ENCODE measurements around the gene PTPRN2.
A peak's percentile ranks its signal among the peaks of the same experiment; 100 is the strongest.

PTPRN2 gene

DNA sequence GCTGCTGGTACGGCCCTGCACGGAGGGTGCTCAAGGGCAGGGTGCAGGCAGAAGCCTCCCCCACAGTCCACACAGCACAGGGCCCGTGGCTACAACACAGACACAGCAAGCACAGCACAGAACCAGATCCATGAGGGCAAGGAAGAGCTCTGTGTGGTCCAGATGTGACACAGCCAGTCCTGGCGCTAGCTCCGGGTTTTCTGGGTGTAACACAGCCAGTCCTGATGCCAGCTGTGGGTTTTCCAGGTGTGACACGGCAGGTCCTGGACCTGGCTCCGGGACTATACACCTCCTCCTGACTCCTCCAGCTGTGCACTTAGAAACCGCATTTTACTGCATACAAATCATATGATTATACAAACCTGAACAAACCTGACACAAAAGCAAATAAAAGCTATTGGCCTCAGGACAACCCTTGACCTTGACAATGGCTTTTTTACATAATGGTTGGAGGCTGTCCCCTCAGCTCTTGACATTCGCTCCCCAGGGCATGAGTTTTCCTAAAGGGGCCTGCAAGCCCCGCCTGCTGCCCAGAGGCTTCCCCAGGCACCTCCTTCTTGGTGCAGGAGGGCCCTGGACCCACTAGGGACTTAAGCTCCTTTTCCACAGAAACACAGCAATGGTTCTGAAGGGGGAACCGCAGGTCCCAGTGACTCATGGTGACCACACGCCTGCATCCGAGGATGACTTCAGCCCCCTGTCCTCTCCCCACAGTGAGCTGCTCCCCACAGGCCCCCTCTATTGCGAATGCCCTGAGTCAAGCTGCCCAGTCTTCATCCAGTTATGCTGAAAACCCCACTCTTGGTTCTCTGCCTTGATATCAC lies 209.6 kb downstream of the PTPRN2 start:
- TF ChIP-seq GATA3 (IDR thresholded peaks at IDR 0.05; ENCODE audit: low read depth, low read length) (no peak), GATA2 (IDR thresholded peaks at IDR 0.05; ENCODE audit: low read depth, low read length) (no peak)

- TF ChIP-seq GATA2 (IDR thresholded peaks at IDR 0.05; ENCODE audit: low read depth, low read length) = no peak
- no peak for TF ChIP-seq GATA3 (IDR thresholded peaks at IDR 0.05; ENCODE audit: low read depth, low read length)
These were observed 212.6 kb downstream of the PTPRN2 start for GRCh38 chr7:158375034-158375433.

GRCh38 chr7:158374586-158374985 lies 213.0 kb downstream of the PTPRN2 start:
- TF ChIP-seq GATA3 (IDR thresholded peaks at IDR 0.05; ENCODE audit: low read depth, low read length) = no peak
- no peak for TF ChIP-seq GATA2 (IDR thresholded peaks at IDR 0.05; ENCODE audit: low read depth, low read length)

DNA sequence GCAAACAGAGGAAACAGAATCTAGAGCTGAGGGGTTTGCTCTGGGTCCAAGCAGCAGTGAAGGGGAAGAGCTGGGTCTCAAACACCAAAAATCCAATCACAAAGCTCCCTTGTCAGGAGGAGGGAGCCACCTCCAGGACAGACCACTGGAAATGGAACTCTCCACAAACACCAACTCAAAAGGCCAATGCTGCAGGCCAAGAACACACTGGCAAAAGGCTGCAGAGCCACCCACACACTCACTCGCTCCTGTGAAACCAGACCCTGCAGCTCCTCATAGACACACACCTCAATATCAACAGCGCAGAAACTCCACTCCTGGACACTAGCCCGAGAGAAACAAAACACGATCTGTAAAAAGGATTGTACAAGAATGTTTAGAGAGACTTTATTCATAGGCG lies 213.5 kb downstream of the PTPRN2 start:
- TF ChIP-seq GATA3 (IDR thresholded peaks at IDR 0.05; ENCODE audit: low read depth, low read length) (no peak), GATA2 (IDR thresholded peaks at IDR 0.05; ENCODE audit: low read depth, low read length) (no peak)

- TF ChIP-seq GATA3 (IDR thresholded peaks at IDR 0.05; ENCODE audit: low read depth, low read length) = no peak
- TF ChIP-seq GATA2 (IDR thresholded peaks at IDR 0.05; ENCODE audit: low read depth, low read length) = no peak
These were observed 214.0 kb downstream of the PTPRN2 start for GRCh38 chr7:158373476-158374133.

DNA sequence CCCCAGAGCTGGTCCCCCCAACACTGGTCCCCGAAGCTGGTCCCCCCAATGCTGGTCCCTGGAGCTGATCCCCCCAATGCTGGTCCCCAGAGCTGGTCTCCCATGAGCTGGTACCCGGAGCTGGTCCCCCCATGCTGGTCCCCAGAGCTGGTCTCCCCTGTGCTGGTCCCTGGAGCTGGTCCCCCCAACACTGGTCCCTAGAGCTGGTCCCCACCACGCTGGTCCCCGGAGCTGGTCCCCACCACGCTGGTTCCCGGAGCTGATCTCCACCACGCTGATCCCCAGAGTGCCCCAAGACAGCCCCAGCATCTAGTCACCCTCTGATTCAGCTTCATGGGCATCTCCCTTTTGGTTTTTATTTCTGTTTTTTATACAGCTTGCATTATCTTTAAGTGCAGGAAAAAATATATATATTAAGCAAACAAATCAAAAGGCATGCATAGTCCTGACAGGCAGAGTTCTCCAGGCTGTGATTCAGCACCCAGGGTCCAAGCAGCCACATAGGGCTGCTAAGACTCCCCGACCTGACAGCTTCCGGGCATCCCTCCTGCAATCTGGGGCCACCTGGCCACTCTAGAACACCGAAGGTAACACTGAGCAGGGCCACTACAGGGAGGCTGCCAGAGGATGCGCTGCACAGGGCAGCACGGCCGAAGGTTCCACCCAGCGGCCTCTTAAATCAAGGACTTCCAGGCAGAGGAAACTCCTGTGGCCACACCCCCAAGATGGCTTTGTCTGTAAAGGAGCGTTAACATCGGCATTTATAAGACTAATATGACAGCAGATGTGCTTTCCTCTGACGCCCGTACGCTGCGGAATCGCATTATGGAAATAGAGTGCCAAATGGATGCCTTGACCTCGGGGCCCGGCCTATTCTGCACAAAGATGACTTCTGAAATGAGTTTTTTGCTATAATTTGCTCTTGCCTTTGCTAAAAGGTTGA lies 215.0 kb downstream of the PTPRN2 start:
- TF ChIP-seq GATA3 (IDR thresholded peaks at IDR 0.05; ENCODE audit: low read depth, low read length) = no peak
- TF ChIP-seq GATA2 (IDR thresholded peaks at IDR 0.05; ENCODE audit: low read depth, low read length) = no peak

DNA sequence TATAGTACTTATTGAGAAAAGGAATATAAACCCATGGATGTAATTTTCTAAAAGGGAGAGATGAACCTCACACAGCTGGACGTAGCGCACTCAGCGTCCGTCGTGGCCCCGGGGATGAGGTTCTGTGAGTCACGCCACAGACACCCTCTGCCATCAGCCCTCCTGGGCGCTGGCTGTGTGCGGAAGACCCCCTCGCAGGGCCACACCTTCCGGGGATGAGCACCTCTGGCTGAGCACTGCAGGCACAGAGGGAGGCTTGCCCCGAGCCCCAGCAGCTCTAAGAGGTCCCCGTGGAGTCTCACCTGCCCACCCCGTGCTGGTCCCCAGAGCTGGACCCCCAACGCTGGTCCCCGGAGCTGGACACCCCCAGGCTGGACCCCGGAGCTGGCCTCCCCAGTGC lies 215.8 kb downstream of the PTPRN2 start:
- TF ChIP-seq GATA3 (IDR thresholded peaks at IDR 0.05; ENCODE audit: low read depth, low read length) = no peak
- TF ChIP-seq GATA2 (IDR thresholded peaks at IDR 0.05; ENCODE audit: low read depth, low read length) = no peak

- TF ChIP-seq GATA3 (IDR thresholded peaks at IDR 0.05; ENCODE audit: low read depth, low read length) (no peak), GATA2 (IDR thresholded peaks at IDR 0.05; ENCODE audit: low read depth, low read length) (no peak)
These were observed 217.8 kb downstream of the PTPRN2 start for GRCh38 chr7:158369866-158370265.

GRCh38 chr7:158369290-158369689 lies 218.3 kb downstream of the PTPRN2 start:
- TF ChIP-seq GATA3 (IDR thresholded peaks at IDR 0.05; ENCODE audit: low read depth, low read length) (no peak), GATA2 (IDR thresholded peaks at IDR 0.05; ENCODE audit: low read depth, low read length) (peak; percentile 62)

DNA sequence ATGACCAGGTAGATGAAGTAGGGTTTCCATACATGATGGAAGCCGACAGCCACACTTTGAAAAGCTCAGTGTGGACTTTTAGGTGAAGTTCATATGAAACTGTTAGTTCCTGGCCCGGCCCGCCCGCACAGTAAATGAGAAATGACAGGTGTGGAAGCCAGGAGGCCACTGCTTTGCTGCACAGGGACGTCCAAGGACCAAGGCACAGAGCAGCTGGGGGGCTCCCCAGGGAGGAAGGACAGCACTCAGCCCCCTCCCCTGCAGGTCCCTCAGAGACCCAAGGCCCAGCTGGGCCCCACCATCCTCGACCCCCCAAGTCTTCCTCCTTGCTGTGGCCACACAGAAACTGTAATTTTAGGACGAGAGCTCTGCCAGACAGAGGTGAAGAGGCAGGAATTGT lies 219.2 kb downstream of the PTPRN2 start:
- TF ChIP-seq GATA2 (IDR thresholded peaks at IDR 0.05; ENCODE audit: low read depth, low read length) = no peak
- TF ChIP-seq GATA3 (IDR thresholded peaks at IDR 0.05; ENCODE audit: low read depth, low read length) = no peak

DNA sequence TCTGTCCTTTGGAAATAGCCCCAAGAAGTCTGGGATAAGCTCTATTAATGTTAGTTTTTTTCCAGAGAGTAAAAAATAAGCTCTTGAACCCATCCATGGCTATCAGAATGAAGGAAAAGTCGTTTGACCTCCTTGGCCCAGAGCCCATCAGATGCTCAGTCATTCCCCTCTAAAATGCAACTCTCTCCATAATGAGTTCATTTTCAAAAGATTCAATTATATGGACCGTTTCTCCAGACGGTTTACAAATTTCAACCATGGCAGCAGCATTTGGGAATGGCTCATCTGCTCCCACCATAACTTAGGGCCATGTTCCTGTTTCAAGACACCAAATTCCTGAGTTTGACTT lies 220.0 kb downstream of the PTPRN2 start:
- TF ChIP-seq GATA2 (IDR thresholded peaks at IDR 0.05; ENCODE audit: low read depth, low read length) = peak; percentile 96
- TF ChIP-seq GATA3 (IDR thresholded peaks at IDR 0.05; ENCODE audit: low read depth, low read length) = no peak

DNA sequence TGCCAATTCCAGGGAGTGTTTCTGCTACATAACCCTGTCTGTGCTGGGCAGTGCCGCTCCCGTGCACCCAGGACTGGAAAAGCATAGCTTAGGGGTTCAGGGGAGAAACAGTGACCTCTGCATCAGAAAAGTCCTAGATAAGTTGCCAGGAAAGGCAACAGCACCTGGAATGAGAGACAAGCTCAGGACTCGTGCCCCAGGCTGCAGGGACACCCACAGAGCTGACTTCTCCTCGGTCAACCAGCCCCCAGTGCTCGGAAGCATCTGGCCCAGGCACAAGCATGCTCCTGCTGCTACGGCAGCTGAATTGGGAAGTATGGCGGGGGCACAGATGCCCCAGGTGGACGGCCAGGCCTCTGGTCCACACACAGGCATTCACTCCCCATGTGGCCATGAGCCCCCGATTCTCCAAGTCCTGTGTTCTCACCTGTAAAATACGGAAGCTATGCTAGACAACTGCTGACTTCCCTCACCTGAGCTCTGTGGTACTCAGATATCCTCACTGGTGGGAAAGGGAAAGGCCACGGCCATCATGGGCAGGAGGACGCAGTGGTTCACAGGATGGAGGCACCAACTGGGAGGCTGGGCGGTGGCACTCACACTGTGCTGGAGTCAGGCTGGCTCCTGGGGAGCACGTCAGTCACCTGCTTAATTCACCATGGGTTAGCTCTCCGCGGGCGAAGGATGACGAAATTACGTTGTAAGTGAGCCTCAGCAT lies 220.5 kb downstream of the PTPRN2 start:
- TF ChIP-seq GATA2 (IDR thresholded peaks at IDR 0.05; ENCODE audit: low read depth, low read length) = no peak
- TF ChIP-seq GATA3 (IDR thresholded peaks at IDR 0.05; ENCODE audit: low read depth, low read length) = no peak

- TF ChIP-seq GATA3 (IDR thresholded peaks at IDR 0.05; ENCODE audit: low read depth, low read length) = no peak
- TF ChIP-seq GATA2 (IDR thresholded peaks at IDR 0.05; ENCODE audit: low read depth, low read length) = peak; percentile 33; the same call in 1 of the 2 replicates
These were observed 221.3 kb downstream of the PTPRN2 start for GRCh38 chr7:158366346-158366745.

Measured in SH-SY5Y (cell line).